Spinal cord (tissue), 10 donors: ENCODE results near the gene GGT5. TPM values are rescaled to one million over a fixed set of nuclear protein-coding genes. Genes with fewer than 3 reads are reported as not detected.
A peak's percentile ranks its signal among the peaks of the same experiment; 100 is the strongest.
"Not testable (repeated sequence)": the region's sequence is repeated elsewhere in the genome, so short reads cannot be mapped to it uniquely, and the experiment has no call there.

Experiments used
- DNase-seq, 6 donors: peaks; one replicate each; pipeline versions ENCODE4 v3.0.0 to v3.0.0-alpha.2; 2013 to 2015; ENCODE audit warnings: low spot score in 6 of 6, low read depth in 4 of 6
- H3K27ac ChIP-seq: one replicate; pipeline ENCODE4 v1.5.1; 2013; ENCODE audit warnings: low read depth, low read length, control low read depth
- H3K27me3 ChIP-seq: one replicate; pipeline ENCODE4 v1.6.1; 2013; ENCODE audit warnings: low read length; ENCODE audit not compliant: control insufficient read depth, insufficient read depth
- H3K36me3 ChIP-seq: one replicate; pipeline ENCODE4 v1.6.1; 2013; ENCODE audit warnings: low read length; ENCODE audit not compliant: control insufficient read depth, insufficient read depth
- H3K4me1 ChIP-seq: one replicate; pipeline ENCODE4 v1.6.1; 2013; ENCODE audit warnings: low read length; ENCODE audit not compliant: control insufficient read depth, insufficient read depth
- H3K4me3 ChIP-seq: one replicate; pipeline ENCODE4 v1.5.1; 2013; ENCODE audit warnings: low read depth, low read length, control low read depth
- H3K9me3 ChIP-seq: one replicate; pipeline ENCODE4 v1.6.1; 2013; ENCODE audit warnings: low read length; ENCODE audit not compliant: control insufficient read depth, insufficient read depth
- WGBS: methylation state at CpG from one replicate; pipeline ENCODE4 v1.1.5; 2013; ENCODE audit warnings: missing lambda C conversion rate; ENCODE audit not compliant: insufficient coverage; 5-methylcytosine and 5-hydroxymethylcytosine counted together
- polyA plus RNA-seq, 2 donors: library from polyadenylated mRNA; unstranded; fragments of 120-200 nt; gene quantifications; one replicate each; pipeline ENCODE4 v1.2.1, GENCODE V29; 2013; ENCODE audit not compliant: insufficient read length in 2 of 2
- total RNA-seq, 2 donors: library from RNA; depleted of rRNA in 1 of 2; stranded (reverse); fragments of 120-200 nt in 1 of 2; fragments of >200 nt in 1 of 2; gene quantifications; one replicate each; pipeline versions ENCODE4 v1.2.3 to v1.2.4, GENCODE V29; 2013 to 2014
- donor health status: healthy.

Gene GGT5
- total and polyA plus RNA-seq, 4 donors = 2.9 to 12.3 (median 9.4) TPM

DNA sequence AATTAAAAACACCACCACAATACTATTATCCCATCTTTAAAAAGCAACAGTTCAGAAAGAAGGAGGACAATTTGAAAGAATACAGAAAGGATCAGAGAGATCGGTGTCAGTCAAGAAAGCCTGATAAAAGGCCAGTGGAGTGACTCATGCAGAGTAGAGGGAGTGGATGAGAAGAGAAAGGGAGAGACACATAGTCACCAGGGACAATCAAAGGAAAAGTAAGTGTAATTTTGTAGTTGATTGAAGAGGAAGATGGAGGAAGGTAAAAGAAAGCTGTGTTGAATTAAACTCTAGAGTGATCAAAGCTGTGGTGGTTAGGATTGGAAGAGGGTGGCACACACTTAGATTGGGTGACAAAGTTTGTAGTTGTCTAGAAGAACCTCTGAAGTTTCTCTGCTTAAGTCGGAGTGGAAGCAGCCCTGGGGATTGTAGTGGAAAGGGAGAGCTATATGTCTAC lies 39.9 kb upstream of the GGT5 start:
- peaks cover 14% of the 10 kb centered on the region for H3K4me1 ChIP-seq
- H3K9me3 ChIP-seq = no peaks in the 10 kb centered on the region
- DNase-seq = no peak
- 89% methylated on average over 2 of the region's 2 CpGs for WGBS
- H3K36me3 ChIP-seq = no peaks in the 10 kb centered on the region
- H3K27me3 ChIP-seq = no peaks in the 10 kb centered on the region
- H3K4me3 ChIP-seq = no peak overlapping the region
- no peak overlapping the region for H3K27ac ChIP-seq

- Histone ChIP-seq H3K4me3 (no peak overlapping the region), H3K9me3 (no peaks in the 10 kb centered on the region), H3K27me3 (no peaks in the 10 kb centered on the region), H3K27ac (no peak overlapping the region), H3K4me1 (peaks cover 4% of the 10 kb centered on the region), H3K36me3 (no peaks in the 10 kb centered on the region)
- DNase-seq = no peak
- no CpG with 5 or more reads among the region's 2 CpGs for WGBS
Measured at GRCh38 chr22:24282401-24282800, 37.5 kb upstream of the GGT5 start.

- H3K27me3 ChIP-seq, H3K9me3 ChIP-seq, H3K4me1 ChIP-seq, DNase-seq, H3K27ac ChIP-seq, H3K4me3 ChIP-seq, H3K36me3 ChIP-seq: not testable (repeated sequence)
- 100% methylated on average over 1 of the region's 1 CpG for WGBS
Measured at GRCh38 chr22:24280363-24280762, 35.5 kb upstream of the GGT5 start.

GRCh38 chr22:24274696-24275405 lies 30.0 kb upstream of the GGT5 start:
- not testable (repeated sequence) for H3K9me3 ChIP-seq, H3K27me3 ChIP-seq, DNase-seq, H3K27ac ChIP-seq, H3K4me3 ChIP-seq, H3K36me3 ChIP-seq
- H3K4me1 ChIP-seq = peaks cover 12% of the 10 kb centered on the region
- WGBS = 34% methylated on average over 5 of the region's 7 CpGs

GRCh38 chr22:24273906-24274305 lies 29.0 kb upstream of the GGT5 start:
- not testable (repeated sequence) for H3K36me3 ChIP-seq, H3K27ac ChIP-seq, H3K4me3 ChIP-seq, H3K9me3 ChIP-seq, DNase-seq, H3K27me3 ChIP-seq
- 53% methylated on average over 3 of the region's 4 CpGs for WGBS
- H3K4me1 ChIP-seq = peaks cover 12% of the 10 kb centered on the region

DNA sequence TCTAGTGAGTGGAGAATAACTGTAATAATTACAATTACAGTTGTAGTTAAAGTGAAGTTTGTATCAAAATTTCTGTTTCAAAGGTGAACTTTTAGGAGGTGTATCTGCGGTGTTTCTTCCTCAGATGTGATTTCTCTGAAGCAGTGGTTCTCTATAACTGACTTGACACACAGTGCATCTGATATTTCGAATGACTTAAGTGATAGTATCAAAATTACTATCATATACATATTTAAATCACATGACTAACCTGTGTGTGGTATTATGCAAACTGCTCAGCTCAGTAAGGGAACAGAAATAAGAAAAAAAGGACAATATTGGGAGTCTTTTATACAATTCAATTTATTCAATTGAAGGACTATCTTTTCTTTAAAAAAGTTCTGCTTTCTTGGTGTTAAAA lies 28.1 kb upstream of the GGT5 start:
- not testable (repeated sequence) for H3K27ac ChIP-seq, DNase-seq, H3K27me3 ChIP-seq, H3K9me3 ChIP-seq, H3K4me3 ChIP-seq, H3K36me3 ChIP-seq
- H3K4me1 ChIP-seq = peaks cover 12% of the 10 kb centered on the region
- no CpG with 5 or more reads among the region's 2 CpGs for WGBS

DNA sequence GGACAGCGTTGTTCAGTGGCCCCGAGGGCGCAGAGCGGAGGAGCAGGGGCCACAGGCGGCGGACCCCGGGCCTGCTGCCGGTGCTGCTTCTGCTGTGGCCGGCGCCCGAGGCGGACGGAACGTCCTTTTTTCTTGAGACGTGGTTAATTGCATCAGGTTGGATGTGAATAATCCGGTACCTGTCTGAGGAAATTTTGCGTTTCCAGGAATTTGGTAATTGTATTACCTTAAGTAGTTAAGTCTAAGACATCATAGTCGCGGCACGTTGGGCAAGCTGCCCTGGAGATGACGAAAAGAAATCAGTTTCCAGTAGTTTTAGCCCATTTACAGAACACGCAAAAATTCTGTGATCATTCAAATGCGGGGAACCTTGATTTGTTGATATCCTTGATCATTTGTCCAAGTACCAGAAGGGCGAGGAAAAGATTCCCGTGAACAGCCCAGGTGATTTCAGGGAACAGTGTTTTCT lies 26.5 kb upstream of the GGT5 start:
- peaks cover 12% of the 10 kb centered on the region for H3K4me1 ChIP-seq
- no peaks in the 10 kb centered on the region for H3K36me3 ChIP-seq
- H3K27me3 ChIP-seq = no peaks in the 10 kb centered on the region
- H3K9me3 ChIP-seq = no peaks in the 10 kb centered on the region
- DNase-seq = peak in 1 of 6 donors; percentile 56
- under 1% methylated on average over 20 of the region's 25 CpGs for WGBS
- peak overlapping the region; percentile 94 for H3K4me3 ChIP-seq
- H3K27ac ChIP-seq = peak overlapping the region; percentile 94

DNA sequence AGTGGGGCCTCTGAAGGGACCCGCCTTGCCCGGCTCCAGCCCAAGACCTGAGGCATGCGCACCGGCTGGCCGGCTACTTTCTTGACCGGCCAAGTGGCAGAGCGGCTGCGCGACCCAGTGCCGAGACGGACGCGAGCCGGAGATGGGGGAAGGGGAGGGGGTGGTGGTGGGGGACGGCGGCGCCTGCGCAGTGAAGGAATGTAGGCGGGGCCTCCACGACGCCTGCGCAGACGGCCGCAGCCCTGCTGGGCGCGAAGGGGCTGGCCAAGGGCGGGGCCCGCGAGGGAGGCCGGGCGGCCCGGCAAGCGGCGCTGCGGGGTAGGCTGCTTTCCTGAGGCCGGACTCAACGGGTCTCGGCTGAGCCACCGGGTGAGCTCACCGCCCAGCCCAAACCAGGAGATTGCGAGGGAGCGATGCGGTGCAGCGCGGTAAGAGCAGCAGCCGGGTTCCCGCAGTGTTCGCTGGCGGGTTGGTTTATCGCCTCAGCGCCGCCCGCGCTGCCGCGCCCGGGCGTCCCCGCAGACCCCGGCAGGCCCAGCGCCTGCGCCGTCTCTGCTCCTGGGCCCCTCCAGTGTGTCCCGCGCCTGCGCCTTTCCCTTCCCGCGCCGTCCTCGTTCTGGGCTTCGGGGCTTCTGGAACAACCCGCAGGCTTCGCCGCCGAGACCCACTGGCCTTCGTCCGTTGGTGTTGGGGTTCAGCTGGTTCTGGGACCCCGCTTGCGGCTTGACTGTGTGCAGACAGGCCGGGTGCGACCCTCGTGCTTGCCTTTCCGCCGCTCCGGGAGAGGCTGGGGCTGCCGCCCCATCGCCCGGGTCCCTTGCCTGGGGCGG lies 25.9 kb upstream of the GGT5 start, which contains the start of gene SPECC1L:
TSS of gene SPECC1L (plus strand) at position 276 of the 830 bp plus-strand sequence. CDS start 31,401 bp downstream, outside the sequence.
- WGBS = under 1% methylated on average over 89 of the region's 89 CpGs
- Histone ChIP-seq H3K27me3 (no peaks in the 10 kb centered on the region), H3K36me3 (no peaks in the 10 kb centered on the region), H3K27ac (peak within 1 kb of the TSS; percentile 94), H3K4me1 (peaks cover 12% of the 10 kb centered on the region), H3K4me3 (peak within 1 kb of the TSS; percentile 94), H3K9me3 (no peaks in the 10 kb centered on the region)
- DNase-seq = peak; percentile 83 to 98 (median 91)

DNA sequence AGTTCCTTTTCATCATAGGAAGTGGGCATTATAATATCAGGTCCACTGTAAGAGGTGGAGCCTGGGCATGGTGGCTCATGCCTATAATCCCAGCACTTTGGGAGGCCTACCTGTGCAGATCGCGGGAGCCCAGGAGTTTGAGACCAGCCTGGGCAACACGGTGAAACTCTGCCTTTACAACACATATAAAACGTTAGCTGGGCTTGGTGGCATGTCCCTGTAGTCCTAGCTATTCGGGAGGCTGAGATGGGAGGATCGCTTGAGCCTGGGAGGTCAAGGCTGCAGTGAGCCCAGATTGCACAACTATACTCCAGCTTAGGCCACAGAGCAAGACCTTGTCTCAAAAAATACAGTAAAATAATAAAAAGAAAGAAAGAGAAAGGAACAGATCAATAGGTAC lies 21.6 kb upstream of the GGT5 start:
- not testable (repeated sequence) for H3K27me3 ChIP-seq, H3K36me3 ChIP-seq, H3K9me3 ChIP-seq, DNase-seq, H3K4me1 ChIP-seq, H3K4me3 ChIP-seq, H3K27ac ChIP-seq
- WGBS = 87% methylated on average over 4 of the region's 6 CpGs
